ENCODE measurements around the gene PHF1.

Gene PHF1

GRCh38 chr6:33430334-33430733, 19.5 kb downstream of the PHF1 start:
- Histone ChIP-seq H3K36me3 (peaks cover 58% of the 10 kb centered on the region), H3K4me3 (ENCODE audit: low read depth, low read length) (no peak overlapping the region), H3K27ac (no peak overlapping the region), H3K27me3 (ENCODE audit: insufficient read depth, low read depth, severe bottlenecking) (no peaks in the 10 kb centered on the region), H3K9me3 (ENCODE audit: severe bottlenecking) (no peaks in the 10 kb centered on the region)
- TF ChIP-seq CTCF (IDR thresholded peaks at IDR 0.05; ENCODE audit: low read depth, low read length), result no peak
- DNase-seq, result no peak

- H3K27me3 ChIP-seq (ENCODE audit: insufficient read depth, low read depth, severe bottlenecking), result no peaks in the 10 kb centered on the region
- TF ChIP-seq CTCF (IDR thresholded peaks at IDR 0.05; ENCODE audit: low read depth, low read length), result no peak
- H3K27ac ChIP-seq, result no peak overlapping the region
- DNase-seq, result peak; percentile 89
- H3K4me3 ChIP-seq (ENCODE audit: low read depth, low read length), result no peak overlapping the region
- no peaks in the 10 kb centered on the region for H3K9me3 ChIP-seq (ENCODE audit: severe bottlenecking)
- peaks cover 67% of the 10 kb centered on the region for H3K36me3 ChIP-seq
Measured at GRCh38 chr6:33430991-33431879, 20.4 kb downstream of the PHF1 start.

GRCh38 chr6:33431880-33432541, 21.2 kb downstream of the PHF1 start:
- Histone ChIP-seq H3K36me3 (peaks cover 73% of the 10 kb centered on the region), H3K4me3 (ENCODE audit: low read depth, low read length) (no peak overlapping the region), H3K9me3 (ENCODE audit: severe bottlenecking) (no peaks in the 10 kb centered on the region), H3K27me3 (ENCODE audit: insufficient read depth, low read depth, severe bottlenecking) (no peaks in the 10 kb centered on the region), H3K27ac (no peak overlapping the region)
- DNase-seq, result no peak
- no peak for TF ChIP-seq CTCF (IDR thresholded peaks at IDR 0.05; ENCODE audit: low read depth, low read length)

- H3K27ac ChIP-seq, result no peak overlapping the region
- no peak for TF ChIP-seq CTCF (IDR thresholded peaks at IDR 0.05; ENCODE audit: low read depth, low read length)
- H3K9me3 ChIP-seq (ENCODE audit: severe bottlenecking), result no peaks in the 10 kb centered on the region
- H3K36me3 ChIP-seq, result peaks cover 76% of the 10 kb centered on the region
- no peak overlapping the region for H3K4me3 ChIP-seq (ENCODE audit: low read depth, low read length)
- H3K27me3 ChIP-seq (ENCODE audit: insufficient read depth, low read depth, severe bottlenecking), result no peaks in the 10 kb centered on the region
- no peak for DNase-seq
Measured at GRCh38 chr6:33432546-33432945, 21.7 kb downstream of the PHF1 start.

- Histone ChIP-seq H3K27me3 (ENCODE audit: insufficient read depth, low read depth, severe bottlenecking) (no peaks in the 10 kb centered on the region), H3K36me3 (peaks cover 79% of the 10 kb centered on the region), H3K27ac (no peak overlapping the region), H3K9me3 (ENCODE audit: severe bottlenecking) (no peaks in the 10 kb centered on the region), H3K4me3 (ENCODE audit: low read depth, low read length) (no peak overlapping the region)
- DNase-seq, result no peak
- TF ChIP-seq CTCF (IDR thresholded peaks at IDR 0.05; ENCODE audit: low read depth, low read length), result no peak
Measured at GRCh38 chr6:33433001-33433543, 22.3 kb downstream of the PHF1 start.

All from WERI-Rb-1 (cell line).